Stimulated activated CD4-positive, alpha-beta T cell treated with anti-CD3 and anti-CD28 coated beads, TNF-alpha, amount 100 ng/mL, for 4 hours (primary cell): ENCODE data around the gene KRTAP10-11.

Experiments
- DNase-seq, 3 experiments: peaks; one replicate each; pipeline ENCODE4 v3.0.0-alpha.2; 2020; ENCODE audit warnings: low read depth in 3 of 3

KRTAP10-11 gene

GRCh38 chr21:44695641-44696040 is 49.4 kb downstream of the KRTAP10-11 start:
- DNase-seq, result no peak

GRCh38 chr21:44696572-44696971 is 50.4 kb downstream of the KRTAP10-11 start:
- DNase-seq, result no peak
